K562 (cell line): Measurements from ENCODE around the gene CREB3L2. TPM values are rescaled to one million over a fixed set of nuclear protein-coding genes. Genes with fewer than 3 reads are reported as not detected.

Experiments
- ARID3B ChIP-seq: fragments of 250-450 bp; sonication (Bioruptor Pico); IDR thresholded peaks from 2 replicates; pipeline ENCODE4 v1.4.0; 2020; ENCODE audit warnings: borderline replicate concordance
- HMGN3 ChIP-seq: IDR thresholded peaks from 2 replicates; pipeline ENCODE4 v1.6.1; 2011; ENCODE audit warnings: borderline replicate concordance, low read depth, mild to moderate bottlenecking, mixed read lengths, low read length; ENCODE audit not compliant: insufficient read length; ENCODE audit errors: extremely low read depth
- JUND ChIP-seq, 2 experiments: IDR thresholded peaks; 2 replicates in 1 of 2; 3 replicates in 1 of 2; pipeline ENCODE4 v1.6.1; 2011; ENCODE audit warnings: borderline replicate concordance in 2 of 2, low read depth in 2 of 2, low read length in 2 of 2, improper control_type of control experiment in 1 of 2, missing biosample characterization in 1 of 2, missing genetic modification characterization in 1 of 2, missing genetic modification reagents in 1 of 2
- PML ChIP-seq: IDR thresholded peaks from 2 replicates; pipeline ENCODE4 v1.6.1; 2012; ENCODE audit warnings: low read length, inconsistent platforms
- RBM14 ChIP-seq: fragments of 200-400 bp; formaldehyde crosslinking; IDR thresholded peaks from 2 replicates; pipeline ENCODE4 v1.6.1; 2018; ENCODE audit warnings: low read depth, mild to moderate bottlenecking, low read length, moderate library complexity, borderline replicate concordance; ENCODE audit not compliant: insufficient read depth
- SMAD4 ChIP-seq: fragments of 250-450 bp; sonication (Bioruptor Pico); conservative IDR thresholded peaks from 2 replicates; pipeline ENCODE4 v1.8.0; 2021; ENCODE audit warnings: inconsistent platforms, mild to moderate bottlenecking, moderate library complexity
- TARDBP ChIP-seq: fragments of 450-650 bp; IDR thresholded peaks from 2 replicates; pipeline ENCODE4 v1.6.1; 2016
- TBP ChIP-seq: optimal IDR thresholded peaks from 2 replicates; pipeline ENCODE3; 2011; ENCODE audit warnings: low read depth, low read length, improper control_type of control experiment
- ZNF224 ChIP-seq: sonication (generic); formaldehyde crosslinking; IDR thresholded peaks from 2 replicates; pipeline ENCODE4 v1.8.0; 2022; ENCODE audit warnings: mild to moderate bottlenecking, missing genetic modification reagents
- ZNF444 ChIP-seq: fragments of 250-450 bp; sonication (Bioruptor Pico); IDR thresholded peaks from 2 replicates; pipeline ENCODE4 v1.4.0; 2020; ENCODE audit warnings: mild to moderate bottlenecking, moderate library complexity
- ZNF76 ChIP-seq: fragments of 250-450 bp; sonication (Bioruptor Pico); IDR thresholded peaks from 2 replicates; pipeline ENCODE4 v1.4.0; 2020; ENCODE audit warnings: mild to moderate bottlenecking, moderate library complexity, borderline replicate concordance
- polyA plus RNA-seq, 8 experiments: library from polyadenylated mRNA; depleted of rRNA in 4 of 8; stranded (reverse) in 5 of 8; unstranded in 3 of 8; fragments of >200 nt; fragmentation: Nextera tagmentation in 2 of 8; fragmentation: Illumina TruSeq in 1 of 8; extraction: Ambion mirVana in 2 of 8; extraction: Trizol in 1 of 8; gene quantifications; 2 replicates each; pipeline versions ENCODE4 v1.2.1 to v1.2.3, GENCODE V29; 2011 to 2014; ENCODE audit warnings: inconsistent platforms in 1 of 8, missing spikeins in 1 of 8
- total RNA-seq, 7 experiments: library from RNA; depleted of rRNA in 6 of 7; stranded (reverse); fragments of >200 nt in 6 of 7; fragmentation: Illumina TruSeq in 2 of 7; extraction: Trizol in 2 of 7; gene quantifications; 2 replicates each; pipeline versions ENCODE4 v1.2.1 to v1.2.3, GENCODE V29; 2011 to 2021; ENCODE audit warnings: low replicate concordance in 1 of 7
- TF ChIP-seq, protein P1 (sequence below): fragments of 200-600 bp; sonication (generic); IDR thresholded peaks from one replicate; pipeline ENCODE4 v1.6.1; 2012; ENCODE audit warnings: mild to moderate bottlenecking, low read depth, low read length, inconsistent platforms
- TF ChIP-seq, protein P2 (sequence below): sonication (generic); IDR thresholded peaks from 2 replicates; pipeline ENCODE4 v1.6.1; 2016

CREB3L2 gene
- total and polyA plus RNA-seq, 9 of the 15 experiments (the other 6 are each of a cell fraction or from before 2014, with no cell fraction given) = 7.1 to 45.6 (median 15.8) TPM

GRCh38 chr7:138001529-138002095, at the start of gene CREB3L2 (continued):
- TF ChIP-seq, protein P1, sequence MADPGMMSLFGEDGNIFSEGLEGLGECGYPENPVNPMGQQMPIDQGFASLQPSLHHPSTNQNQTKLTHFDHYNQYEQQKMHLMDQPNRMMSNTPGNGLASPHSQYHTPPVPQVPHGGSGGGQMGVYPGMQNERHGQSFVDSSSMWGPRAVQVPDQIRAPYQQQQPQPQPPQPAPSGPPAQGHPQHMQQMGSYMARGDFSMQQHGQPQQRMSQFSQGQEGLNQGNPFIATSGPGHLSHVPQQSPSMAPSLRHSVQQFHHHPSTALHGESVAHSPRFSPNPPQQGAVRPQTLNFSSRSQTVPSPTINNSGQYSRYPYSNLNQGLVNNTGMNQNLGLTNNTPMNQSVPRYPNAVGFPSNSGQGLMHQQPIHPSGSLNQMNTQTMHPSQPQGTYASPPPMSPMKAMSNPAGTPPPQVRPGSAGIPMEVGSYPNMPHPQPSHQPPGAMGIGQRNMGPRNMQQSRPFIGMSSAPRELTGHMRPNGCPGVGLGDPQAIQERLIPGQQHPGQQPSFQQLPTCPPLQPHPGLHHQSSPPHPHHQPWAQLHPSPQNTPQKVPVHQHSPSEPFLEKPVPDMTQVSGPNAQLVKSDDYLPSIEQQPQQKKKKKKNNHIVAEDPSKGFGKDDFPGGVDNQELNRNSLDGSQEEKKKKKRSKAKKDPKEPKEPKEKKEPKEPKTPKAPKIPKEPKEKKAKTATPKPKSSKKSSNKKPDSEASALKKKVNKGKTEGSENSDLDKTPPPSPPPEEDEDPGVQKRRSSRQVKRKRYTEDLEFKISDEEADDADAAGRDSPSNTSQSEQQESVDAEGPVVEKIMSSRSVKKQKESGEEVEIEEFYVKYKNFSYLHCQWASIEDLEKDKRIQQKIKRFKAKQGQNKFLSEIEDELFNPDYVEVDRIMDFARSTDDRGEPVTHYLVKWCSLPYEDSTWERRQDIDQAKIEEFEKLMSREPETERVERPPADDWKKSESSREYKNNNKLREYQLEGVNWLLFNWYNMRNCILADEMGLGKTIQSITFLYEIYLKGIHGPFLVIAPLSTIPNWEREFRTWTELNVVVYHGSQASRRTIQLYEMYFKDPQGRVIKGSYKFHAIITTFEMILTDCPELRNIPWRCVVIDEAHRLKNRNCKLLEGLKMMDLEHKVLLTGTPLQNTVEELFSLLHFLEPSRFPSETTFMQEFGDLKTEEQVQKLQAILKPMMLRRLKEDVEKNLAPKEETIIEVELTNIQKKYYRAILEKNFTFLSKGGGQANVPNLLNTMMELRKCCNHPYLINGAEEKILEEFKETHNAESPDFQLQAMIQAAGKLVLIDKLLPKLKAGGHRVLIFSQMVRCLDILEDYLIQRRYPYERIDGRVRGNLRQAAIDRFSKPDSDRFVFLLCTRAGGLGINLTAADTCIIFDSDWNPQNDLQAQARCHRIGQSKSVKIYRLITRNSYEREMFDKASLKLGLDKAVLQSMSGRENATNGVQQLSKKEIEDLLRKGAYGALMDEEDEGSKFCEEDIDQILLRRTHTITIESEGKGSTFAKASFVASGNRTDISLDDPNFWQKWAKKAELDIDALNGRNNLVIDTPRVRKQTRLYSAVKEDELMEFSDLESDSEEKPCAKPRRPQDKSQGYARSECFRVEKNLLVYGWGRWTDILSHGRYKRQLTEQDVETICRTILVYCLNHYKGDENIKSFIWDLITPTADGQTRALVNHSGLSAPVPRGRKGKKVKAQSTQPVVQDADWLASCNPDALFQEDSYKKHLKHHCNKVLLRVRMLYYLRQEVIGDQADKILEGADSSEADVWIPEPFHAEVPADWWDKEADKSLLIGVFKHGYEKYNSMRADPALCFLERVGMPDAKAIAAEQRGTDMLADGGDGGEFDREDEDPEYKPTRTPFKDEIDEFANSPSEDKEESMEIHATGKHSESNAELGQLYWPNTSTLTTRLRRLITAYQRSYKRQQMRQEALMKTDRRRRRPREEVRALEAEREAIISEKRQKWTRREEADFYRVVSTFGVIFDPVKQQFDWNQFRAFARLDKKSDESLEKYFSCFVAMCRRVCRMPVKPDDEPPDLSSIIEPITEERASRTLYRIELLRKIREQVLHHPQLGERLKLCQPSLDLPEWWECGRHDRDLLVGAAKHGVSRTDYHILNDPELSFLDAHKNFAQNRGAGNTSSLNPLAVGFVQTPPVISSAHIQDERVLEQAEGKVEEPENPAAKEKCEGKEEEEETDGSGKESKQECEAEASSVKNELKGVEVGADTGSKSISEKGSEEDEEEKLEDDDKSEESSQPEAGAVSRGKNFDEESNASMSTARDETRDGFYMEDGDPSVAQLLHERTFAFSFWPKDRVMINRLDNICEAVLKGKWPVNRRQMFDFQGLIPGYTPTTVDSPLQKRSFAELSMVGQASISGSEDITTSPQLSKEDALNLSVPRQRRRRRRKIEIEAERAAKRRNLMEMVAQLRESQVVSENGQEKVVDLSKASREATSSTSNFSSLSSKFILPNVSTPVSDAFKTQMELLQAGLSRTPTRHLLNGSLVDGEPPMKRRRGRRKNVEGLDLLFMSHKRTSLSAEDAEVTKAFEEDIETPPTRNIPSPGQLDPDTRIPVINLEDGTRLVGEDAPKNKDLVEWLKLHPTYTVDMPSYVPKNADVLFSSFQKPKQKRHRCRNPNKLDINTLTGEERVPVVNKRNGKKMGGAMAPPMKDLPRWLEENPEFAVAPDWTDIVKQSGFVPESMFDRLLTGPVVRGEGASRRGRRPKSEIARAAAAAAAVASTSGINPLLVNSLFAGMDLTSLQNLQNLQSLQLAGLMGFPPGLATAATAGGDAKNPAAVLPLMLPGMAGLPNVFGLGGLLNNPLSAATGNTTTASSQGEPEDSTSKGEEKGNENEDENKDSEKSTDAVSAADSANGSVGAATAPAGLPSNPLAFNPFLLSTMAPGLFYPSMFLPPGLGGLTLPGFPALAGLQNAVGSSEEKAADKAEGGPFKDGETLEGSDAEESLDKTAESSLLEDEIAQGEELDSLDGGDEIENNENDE = no peak
- TF ChIP-seq RBM14 = 0 out of 2 replicates have a peak, but pooled peaks have one; percentile 86
- TF ChIP-seq SMAD4 (CRISPR knock-in tag) = peak; percentile 17; the same call in 1 of the 2 replicates
- peak; percentile 78; the same call in 1 of the 2 replicates for TF ChIP-seq ZNF76 (CRISPR knock-in tag)
- TF ChIP-seq HMGN3 = peak; percentile 65
- TF ChIP-seq PML = peak; percentile 55; the same call in 1 of the 2 replicates
- 0 out of 2 replicates have a peak, but pooled peaks have one; percentile 28 for TF ChIP-seq ZNF444 (CRISPR knock-in tag)
- TF ChIP-seq TBP = peak; percentile 60
- no peak for TF ChIP-seq ARID3B (CRISPR knock-in tag)
- peak; percentile 50; the same call in 1 of the 2 replicates for TF ChIP-seq TARDBP
- TF ChIP-seq, protein P2, sequence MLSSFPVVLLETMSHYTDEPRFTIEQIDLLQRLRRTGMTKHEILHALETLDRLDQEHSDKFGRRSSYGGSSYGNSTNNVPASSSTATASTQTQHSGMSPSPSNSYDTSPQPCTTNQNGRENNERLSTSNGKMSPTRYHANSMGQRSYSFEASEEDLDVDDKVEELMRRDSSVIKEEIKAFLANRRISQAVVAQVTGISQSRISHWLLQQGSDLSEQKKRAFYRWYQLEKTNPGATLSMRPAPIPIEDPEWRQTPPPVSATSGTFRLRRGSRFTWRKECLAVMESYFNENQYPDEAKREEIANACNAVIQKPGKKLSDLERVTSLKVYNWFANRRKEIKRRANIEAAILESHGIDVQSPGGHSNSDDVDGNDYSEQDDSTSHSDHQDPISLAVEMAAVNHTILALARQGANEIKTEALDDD = no peak
- no peak for TF ChIP-seq JUND (IDR thresholded peaks at IDR 0.05; ENCODE audit: borderline replicate concordance, low read depth, low read length)
- TF ChIP-seq JUND (tag; IDR thresholded peaks at IDR 0.05; ENCODE audit: borderline replicate concordance, low read depth, low read length) = no peak; the same call in 2 of the 3 replicates
- TF ChIP-seq ZNF224 = peak; percentile 80; the same call in 1 of the 2 replicates
